Skeletal muscle tissue (tissue), 4 donors: Measurements from ENCODE around the gene PRKAR2A. TPM values are rescaled to one million over a fixed set of nuclear protein-coding genes. Genes with fewer than 3 reads are reported as not detected.
"Not testable (repeated sequence)": the region's sequence is repeated elsewhere in the genome, so short reads cannot be mapped to it uniquely, and the experiment has no call there.

ENCODE experiments used
- H3K27ac ChIP-seq: one replicate; pipeline ENCODE4 v1.7.0; 2013; ENCODE audit warnings: mild to moderate bottlenecking, low read depth, low read length, inconsistent platforms
- H3K27me3 ChIP-seq, 3 donors: one replicate each; pipeline ENCODE4 v1.7.0; 2013; ENCODE audit warnings: low read length in 3 of 3; ENCODE audit not compliant: control insufficient read depth in 3 of 3, insufficient read depth in 3 of 3
- H3K36me3 ChIP-seq, 3 donors: one replicate each; pipeline ENCODE4 v1.7.0; 2013; ENCODE audit warnings: low read length in 3 of 3; ENCODE audit not compliant: control insufficient read depth in 3 of 3, insufficient read depth in 3 of 3
- H3K4me1 ChIP-seq, 3 donors: one replicate each; pipeline ENCODE4 v1.7.0; 2013; ENCODE audit warnings: low read length in 3 of 3, mild to moderate bottlenecking in 3 of 3; ENCODE audit not compliant: control insufficient read depth in 3 of 3, insufficient read depth in 3 of 3
- H3K4me3 ChIP-seq, 3 donors: one replicate each; pipeline ENCODE4 v1.7.0; 2013; ENCODE audit warnings: low read length in 3 of 3
- H3K9ac ChIP-seq, 3 donors: one replicate each; pipeline ENCODE4 v1.7.0; 2013; ENCODE audit warnings: low read length in 3 of 3, mild to moderate bottlenecking in 3 of 3, moderate library complexity in 2 of 3, low read depth in 1 of 3
- H3K9me3 ChIP-seq, 3 donors: one replicate each; pipeline ENCODE4 v1.7.0; 2013; ENCODE audit warnings: low read length in 3 of 3; ENCODE audit not compliant: control insufficient read depth in 3 of 3
- total RNA-seq: library from RNA; depleted of rRNA; stranded (reverse); fragments of >200 nt; gene quantifications from one replicate; pipeline ENCODE4 v1.2.3, GENCODE V29; 2014
- donor health status: Osteomylitis.

The PRKAR2A gene
- total RNA-seq, 1 donor from 2014 or later, result 26.6 TPM

DNA sequence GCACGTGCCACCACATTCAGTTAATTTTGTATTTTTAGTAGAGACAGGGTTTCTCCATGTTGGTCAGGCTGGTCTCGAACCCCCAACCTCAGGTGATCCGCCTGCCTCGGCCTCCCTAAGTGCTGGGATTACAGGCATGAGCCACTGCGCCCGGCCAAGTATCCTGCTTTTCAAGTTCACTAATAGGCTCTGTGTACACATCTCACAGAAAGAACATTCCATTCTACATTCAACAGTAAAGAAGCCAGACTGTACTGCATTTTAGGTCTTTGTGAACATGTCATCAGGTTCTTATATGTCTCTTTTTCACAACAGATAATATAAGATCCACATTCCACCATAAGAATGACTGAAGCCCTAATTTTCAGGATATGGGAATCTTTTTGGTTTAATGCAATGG is 88.1 kb downstream of the PRKAR2A start:
- not testable (repeated sequence) for H3K4me3 ChIP-seq, H3K27me3 ChIP-seq, H3K9ac ChIP-seq, H3K4me1 ChIP-seq, H3K27ac ChIP-seq, H3K9me3 ChIP-seq
- H3K36me3 ChIP-seq, result peaks cover 13 to 27% (median 26%) of the 10 kb centered on the region in 3 donors

DNA sequence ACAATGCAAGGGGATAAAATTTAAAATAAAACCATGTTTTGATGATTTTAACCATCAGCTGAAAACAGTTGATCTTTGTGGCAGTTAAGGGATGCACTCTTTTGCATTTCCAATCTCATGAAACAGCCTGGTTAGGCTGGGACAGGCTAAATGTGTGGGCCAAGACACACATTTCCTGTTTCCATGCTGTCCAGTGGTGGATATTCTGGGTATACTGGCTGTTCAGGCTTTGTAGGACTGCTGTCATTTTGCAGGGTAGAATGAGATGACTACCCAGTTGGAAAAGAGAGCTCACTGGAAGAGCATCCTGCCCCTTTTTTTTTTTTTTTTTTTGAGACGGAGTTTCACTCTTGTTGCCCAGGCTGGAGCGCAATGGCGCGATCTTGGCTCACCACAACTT is 88.6 kb downstream of the PRKAR2A start:
- no peaks in the 10 kb centered on the region for H3K27me3 ChIP-seq
- H3K9ac ChIP-seq, result no peak overlapping the region
- H3K27ac ChIP-seq, result no peak overlapping the region
- H3K36me3 ChIP-seq, result peaks cover 10 to 26% (median 22%) of the 10 kb centered on the region in 3 donors
- no peak overlapping the region for H3K4me3 ChIP-seq
- no peaks in the 10 kb centered on the region for H3K9me3 ChIP-seq
- no peaks in the 10 kb centered on the region for H3K4me1 ChIP-seq

DNA sequence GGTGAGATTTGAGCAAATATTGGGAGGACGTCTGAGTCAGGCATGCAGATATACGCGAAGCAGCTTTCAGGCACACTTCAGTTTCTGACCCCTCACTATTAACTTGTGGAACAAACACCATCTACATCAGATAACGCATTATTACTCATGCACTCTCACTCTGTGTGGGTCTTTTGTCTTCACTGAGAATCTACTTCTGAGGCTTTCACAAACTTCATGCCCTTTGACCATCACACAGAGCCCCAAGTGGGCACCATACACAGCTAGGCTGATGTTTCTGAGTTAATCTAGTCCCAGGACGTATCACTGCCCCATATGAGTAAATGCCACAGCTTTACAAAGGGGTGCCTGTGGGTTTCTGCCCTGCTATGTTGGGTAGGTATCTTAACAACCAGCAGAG is 91.0 kb downstream of the PRKAR2A start:
- H3K9ac ChIP-seq, result no peak overlapping the region
- no peaks in the 10 kb centered on the region for H3K9me3 ChIP-seq
- H3K27ac ChIP-seq, result no peak overlapping the region
- no peaks in the 10 kb centered on the region for H3K27me3 ChIP-seq
- H3K4me3 ChIP-seq, result no peak overlapping the region
- H3K36me3 ChIP-seq, result peaks cover 9 to 27% (median 17%) of the 10 kb centered on the region in 3 donors
- H3K4me1 ChIP-seq, result no peaks in the 10 kb centered on the region

DNA sequence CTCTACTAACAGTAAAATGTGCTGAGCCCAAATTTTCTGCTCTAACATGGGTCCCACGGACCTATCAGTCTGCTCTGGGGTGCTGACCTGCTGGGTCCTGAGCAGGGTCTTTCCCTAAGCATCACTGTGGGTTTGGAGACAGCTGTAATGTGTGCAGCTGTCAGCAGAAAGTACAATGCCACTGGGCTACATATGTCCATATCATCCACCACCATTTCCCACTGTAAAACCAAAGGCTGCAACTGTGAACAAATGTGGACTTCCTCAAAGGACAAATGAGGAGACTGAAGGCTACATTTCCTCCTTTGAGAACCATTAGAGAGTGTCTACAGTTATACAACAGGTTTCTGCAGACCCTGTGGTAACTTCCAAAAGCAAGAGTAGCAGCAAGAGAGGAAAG is 96.8 kb downstream of the PRKAR2A start:
- no peak overlapping the region for H3K9ac ChIP-seq
- no peak overlapping the region for H3K27ac ChIP-seq
- peaks cover 20 to 28% (median 24%) of the 10 kb centered on the region in 3 donors for H3K4me1 ChIP-seq
- H3K27me3 ChIP-seq, result no peaks in the 10 kb centered on the region
- H3K36me3 ChIP-seq, result peaks cover 22 to 28% (median 23%) of the 10 kb centered on the region in 3 donors
- no peak overlapping the region for H3K4me3 ChIP-seq
- H3K9me3 ChIP-seq, result no peaks in the 10 kb centered on the region

DNA sequence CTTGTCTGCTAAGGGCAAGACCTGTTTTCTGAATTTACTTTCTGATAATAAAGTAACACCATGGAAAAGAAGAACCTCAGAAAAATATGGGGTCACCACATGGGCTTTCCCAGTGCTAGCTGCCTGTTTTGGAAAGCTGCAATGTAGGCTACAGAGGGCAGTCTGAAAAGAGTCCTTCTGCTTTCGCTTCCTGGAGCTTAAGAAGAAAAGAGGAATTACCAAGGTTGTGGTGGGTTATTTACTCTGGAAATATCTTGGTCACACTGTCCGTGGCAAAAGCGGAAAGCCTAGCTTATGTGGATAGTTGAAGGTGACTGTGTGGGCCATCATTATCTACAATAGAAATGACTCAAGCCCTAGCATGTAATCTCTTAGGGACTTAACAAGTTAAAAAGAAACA is 98.9 kb downstream of the PRKAR2A start:
- Histone ChIP-seq H3K9me3 (no peaks in the 10 kb centered on the region), H3K27me3 (no peaks in the 10 kb centered on the region), H3K4me1 (peaks cover 20 to 31% (median 25%) of the 10 kb centered on the region in 3 donors), H3K36me3 (peaks cover 20 to 28% (median 22%) of the 10 kb centered on the region in 3 donors), H3K9ac (no peak overlapping the region), H3K4me3 (no peak overlapping the region), H3K27ac (peak overlapping the region; percentile 52)

DNA sequence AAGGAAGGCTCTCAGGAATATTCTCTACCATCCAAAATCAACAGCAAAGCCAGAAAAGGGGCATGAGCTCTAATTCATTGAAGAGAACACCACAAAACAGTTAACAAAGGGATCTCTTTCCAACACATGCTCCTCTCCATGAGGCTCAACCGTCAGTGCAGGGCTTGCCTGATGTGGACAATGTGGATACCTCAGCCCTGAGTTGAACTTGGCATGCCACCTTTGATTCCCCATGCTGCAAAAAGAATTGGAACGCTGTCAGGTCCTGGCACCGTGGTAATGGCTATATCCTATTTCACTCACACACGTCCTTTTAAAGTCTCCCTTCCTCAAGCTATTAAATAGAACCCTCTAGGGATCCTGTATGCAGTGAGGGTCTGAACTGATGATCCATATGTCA is 100.0 kb downstream of the PRKAR2A start:
- H3K9ac ChIP-seq, result no peak overlapping the region

DNA sequence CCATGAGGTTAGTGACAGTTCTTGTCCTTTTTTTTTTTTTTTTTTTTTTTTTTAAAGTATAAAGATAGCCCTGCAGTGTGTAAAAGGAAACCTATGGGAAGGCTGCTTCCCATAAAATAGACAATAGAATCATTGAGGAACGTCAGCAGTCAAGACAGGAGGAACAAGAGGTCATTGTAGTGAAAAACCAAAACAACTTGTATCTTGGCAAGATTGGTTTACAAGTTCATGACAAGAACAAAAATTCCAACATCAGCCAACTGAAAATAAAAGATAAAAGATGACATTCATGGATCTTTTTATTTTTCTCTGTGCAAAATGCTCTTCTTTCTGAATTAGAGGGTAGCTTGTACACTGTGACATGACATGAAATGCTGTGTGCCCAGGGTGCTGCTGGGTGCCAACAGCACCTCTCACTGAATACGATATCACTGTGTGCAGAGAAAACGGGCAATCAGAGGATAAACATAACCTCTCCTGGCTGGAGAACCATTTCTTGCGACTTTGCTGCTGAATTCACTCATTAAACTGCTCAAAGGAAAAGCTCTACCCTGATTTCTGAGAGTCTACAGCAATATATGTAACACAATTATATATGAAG is 100.6 kb downstream of the PRKAR2A start:
- Histone ChIP-seq H3K9me3 (no peaks in the 10 kb centered on the region), H3K4me3 (no peak overlapping the region), H3K27me3 (no peaks in the 10 kb centered on the region), H3K27ac (peak overlapping the region; percentile 52), H3K9ac (peak overlapping the region in 1 of 3 donors; percentile 37), H3K4me1 (peaks cover 20 to 31% (median 25%) of the 10 kb centered on the region in 3 donors), H3K36me3 (peaks cover 14 to 21% (median 19%) of the 10 kb centered on the region in 3 donors)

More for the DNA sequence above, 100.0 kb downstream of the PRKAR2A start:
- peaks cover 20 to 31% (median 25%) of the 10 kb centered on the region in 3 donors for H3K4me1 ChIP-seq
- no peaks in the 10 kb centered on the region for H3K27me3 ChIP-seq
- no peaks in the 10 kb centered on the region for H3K9me3 ChIP-seq
- peaks cover 17 to 25% (median 22%) of the 10 kb centered on the region in 3 donors for H3K36me3 ChIP-seq
- peak overlapping the region; percentile 52 for H3K27ac ChIP-seq
- no peak overlapping the region for H3K4me3 ChIP-seq

DNA sequence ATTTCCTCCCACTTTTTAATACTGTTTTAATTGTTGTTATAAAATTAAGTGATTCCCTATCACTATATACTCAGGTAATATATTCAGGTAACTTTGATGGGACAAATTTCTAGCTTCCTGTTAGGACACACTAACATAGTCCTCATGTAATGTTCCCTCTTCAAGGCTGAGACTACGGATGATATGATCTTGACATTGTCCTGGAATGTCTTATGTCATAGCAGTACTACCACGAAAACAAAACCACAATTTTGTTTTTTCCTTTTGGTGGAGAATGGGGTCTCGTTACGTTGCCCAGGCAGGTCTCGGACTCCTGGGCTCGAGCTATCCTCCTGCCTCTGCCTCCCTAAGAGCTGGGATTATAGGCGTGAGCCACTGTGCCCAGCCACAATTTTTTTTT is 103.9 kb downstream of the PRKAR2A start:
- Histone ChIP-seq H3K27me3 (no peaks in the 10 kb centered on the region), H3K27ac (no peak overlapping the region), H3K36me3 (peaks cover 0 to 3% (median 3%) of the 10 kb centered on the region in 3 donors), H3K4me1 (peaks cover 34 to 55% (median 51%) of the 10 kb centered on the region in 3 donors), H3K4me3 (no peak overlapping the region), H3K9me3 (no peaks in the 10 kb centered on the region), H3K9ac (no peak overlapping the region)

DNA sequence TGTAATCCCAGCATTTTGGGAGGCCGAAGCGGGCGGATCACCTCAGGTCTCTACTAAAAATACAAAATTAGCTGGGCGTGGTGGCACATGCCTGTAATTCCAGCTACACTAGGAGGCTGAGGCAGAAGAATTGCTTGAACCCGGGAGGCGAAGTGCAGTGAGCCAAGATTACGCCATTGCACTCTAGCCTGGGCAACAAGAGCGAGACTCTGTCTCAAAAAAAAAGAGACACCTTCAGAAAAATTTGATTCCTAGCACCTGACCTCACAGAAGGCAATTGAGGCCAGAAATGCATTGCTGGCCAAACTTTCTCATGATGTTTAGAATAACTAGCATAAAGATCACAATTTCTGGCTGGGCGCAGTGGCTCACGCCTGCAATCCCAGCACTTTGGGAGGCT is 106.4 kb downstream of the PRKAR2A start:
- H3K36me3 ChIP-seq, H3K27ac ChIP-seq, H3K4me3 ChIP-seq, H3K27me3 ChIP-seq, H3K9me3 ChIP-seq, H3K9ac ChIP-seq: not testable (repeated sequence)
- peaks cover 22 to 36% (median 35%) of the 10 kb centered on the region in 3 donors for H3K4me1 ChIP-seq

DNA sequence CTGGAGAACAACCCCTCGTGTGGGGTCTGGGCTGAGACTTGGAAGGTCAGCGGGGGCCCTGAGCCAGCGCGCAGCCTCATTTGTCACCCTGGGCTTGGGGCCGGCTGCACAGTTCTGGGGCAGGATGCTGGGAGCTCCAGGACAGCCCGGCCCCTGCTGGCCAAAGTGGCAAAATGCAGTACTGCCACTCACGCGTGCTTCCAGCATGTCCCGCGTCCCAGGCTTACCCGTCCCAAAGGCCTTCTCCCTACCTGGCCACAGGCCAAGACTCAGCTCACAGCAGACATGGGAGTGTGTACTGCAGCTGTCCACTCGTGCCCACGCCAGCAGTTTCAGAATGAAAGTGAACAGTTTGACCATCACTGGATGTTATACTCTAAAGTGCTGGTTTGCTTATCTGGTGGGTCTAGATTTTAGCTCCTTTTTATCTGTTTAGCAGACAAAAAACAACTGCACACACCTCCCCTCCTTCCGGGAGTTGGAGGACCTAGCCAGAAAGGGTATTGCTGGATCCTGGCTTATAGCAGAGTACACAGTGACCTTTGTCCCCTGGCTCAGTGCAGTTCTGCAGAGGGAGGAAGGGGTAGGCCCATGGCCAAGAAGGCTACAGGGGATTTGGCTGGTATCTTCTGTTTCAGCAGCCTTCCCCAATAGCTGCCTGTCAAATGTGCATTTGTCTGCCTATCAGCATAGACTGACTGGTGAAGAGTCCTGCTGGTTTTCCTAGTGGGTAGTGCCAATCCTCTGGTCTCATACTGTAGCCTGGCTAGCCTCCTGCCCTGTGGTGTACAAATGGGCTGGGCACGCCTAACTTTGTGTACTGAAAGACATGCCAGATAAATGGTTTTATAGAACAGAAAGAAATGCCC is 107.5 kb downstream of the PRKAR2A start:
- Histone ChIP-seq H3K4me3 (peak overlapping the region; percentile 52 to 70 (median 69)), H3K9ac (peak overlapping the region; percentile 32 to 78 (median 68)), H3K9me3 (no peaks in the 10 kb centered on the region), H3K4me1 (peaks cover 22 to 33% (median 30%) of the 10 kb centered on the region in 3 donors), H3K27me3 (no peaks in the 10 kb centered on the region), H3K27ac (peak overlapping the region; percentile 67), H3K36me3 (no peaks in the 10 kb centered on the region)
